GM12874 (cell line): Measurements from ENCODE around the gene SORL1.

Source experiments
- CTCF ChIP-seq: IDR thresholded peaks from 2 replicates; pipeline ENCODE4 v1.5.1; 2011; ENCODE audit warnings: low read depth, mild to moderate bottlenecking, control low read depth, low read length, moderate library complexity; ENCODE audit not compliant: insufficient read depth

SORL1 gene, protein sequence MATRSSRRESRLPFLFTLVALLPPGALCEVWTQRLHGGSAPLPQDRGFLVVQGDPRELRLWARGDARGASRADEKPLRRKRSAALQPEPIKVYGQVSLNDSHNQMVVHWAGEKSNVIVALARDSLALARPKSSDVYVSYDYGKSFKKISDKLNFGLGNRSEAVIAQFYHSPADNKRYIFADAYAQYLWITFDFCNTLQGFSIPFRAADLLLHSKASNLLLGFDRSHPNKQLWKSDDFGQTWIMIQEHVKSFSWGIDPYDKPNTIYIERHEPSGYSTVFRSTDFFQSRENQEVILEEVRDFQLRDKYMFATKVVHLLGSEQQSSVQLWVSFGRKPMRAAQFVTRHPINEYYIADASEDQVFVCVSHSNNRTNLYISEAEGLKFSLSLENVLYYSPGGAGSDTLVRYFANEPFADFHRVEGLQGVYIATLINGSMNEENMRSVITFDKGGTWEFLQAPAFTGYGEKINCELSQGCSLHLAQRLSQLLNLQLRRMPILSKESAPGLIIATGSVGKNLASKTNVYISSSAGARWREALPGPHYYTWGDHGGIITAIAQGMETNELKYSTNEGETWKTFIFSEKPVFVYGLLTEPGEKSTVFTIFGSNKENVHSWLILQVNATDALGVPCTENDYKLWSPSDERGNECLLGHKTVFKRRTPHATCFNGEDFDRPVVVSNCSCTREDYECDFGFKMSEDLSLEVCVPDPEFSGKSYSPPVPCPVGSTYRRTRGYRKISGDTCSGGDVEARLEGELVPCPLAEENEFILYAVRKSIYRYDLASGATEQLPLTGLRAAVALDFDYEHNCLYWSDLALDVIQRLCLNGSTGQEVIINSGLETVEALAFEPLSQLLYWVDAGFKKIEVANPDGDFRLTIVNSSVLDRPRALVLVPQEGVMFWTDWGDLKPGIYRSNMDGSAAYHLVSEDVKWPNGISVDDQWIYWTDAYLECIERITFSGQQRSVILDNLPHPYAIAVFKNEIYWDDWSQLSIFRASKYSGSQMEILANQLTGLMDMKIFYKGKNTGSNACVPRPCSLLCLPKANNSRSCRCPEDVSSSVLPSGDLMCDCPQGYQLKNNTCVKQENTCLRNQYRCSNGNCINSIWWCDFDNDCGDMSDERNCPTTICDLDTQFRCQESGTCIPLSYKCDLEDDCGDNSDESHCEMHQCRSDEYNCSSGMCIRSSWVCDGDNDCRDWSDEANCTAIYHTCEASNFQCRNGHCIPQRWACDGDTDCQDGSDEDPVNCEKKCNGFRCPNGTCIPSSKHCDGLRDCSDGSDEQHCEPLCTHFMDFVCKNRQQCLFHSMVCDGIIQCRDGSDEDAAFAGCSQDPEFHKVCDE (N-terminal part only)

GRCh38 chr11:121451986-121452608 is at the start of gene SORL1:
Gene SORL1 (plus strand): TSS chr11:121452314. CDS start chr11:121452332, 18 bp downstream.
- TF ChIP-seq CTCF: peak; percentile 84

GRCh38 chr11:121405646-121406045 is 46.5 kb upstream of the SORL1 start:
- TF ChIP-seq CTCF: no peak

GRCh38 chr11:121406291-121406690 is 45.8 kb upstream of the SORL1 start:
- TF ChIP-seq CTCF: no peak

GRCh38 chr11:121408830-121409229 is 43.3 kb upstream of the SORL1 start:
- TF ChIP-seq CTCF: no peak

DNA sequence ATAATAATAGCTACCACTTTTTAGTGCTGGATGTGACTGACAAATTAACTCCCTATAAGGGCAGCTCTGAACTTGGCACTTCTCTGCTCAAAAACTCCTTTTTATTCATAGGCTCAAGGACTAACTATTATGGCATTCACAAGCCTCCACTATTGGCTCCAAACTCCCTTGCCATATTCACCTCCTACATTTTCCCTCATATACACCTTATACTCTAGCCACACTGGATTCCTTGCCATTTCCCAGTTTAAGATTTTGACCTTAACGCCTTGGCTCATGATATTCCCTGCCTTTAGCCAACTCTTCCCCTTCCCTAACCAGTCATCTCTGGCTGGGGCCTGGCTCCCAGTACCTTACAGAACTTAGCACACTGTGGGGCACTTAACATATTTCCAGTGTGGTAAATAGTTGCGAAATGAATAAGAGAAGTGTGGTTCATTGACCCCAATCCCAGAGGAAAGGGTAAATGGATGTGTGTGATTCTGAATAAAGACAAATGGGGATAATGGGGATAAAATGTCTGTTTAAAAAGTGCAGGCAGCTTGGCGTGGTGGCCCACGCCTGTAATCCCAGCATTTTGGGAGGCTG is 40.0 kb upstream of the SORL1 start:
- no peak for TF ChIP-seq CTCF

DNA sequence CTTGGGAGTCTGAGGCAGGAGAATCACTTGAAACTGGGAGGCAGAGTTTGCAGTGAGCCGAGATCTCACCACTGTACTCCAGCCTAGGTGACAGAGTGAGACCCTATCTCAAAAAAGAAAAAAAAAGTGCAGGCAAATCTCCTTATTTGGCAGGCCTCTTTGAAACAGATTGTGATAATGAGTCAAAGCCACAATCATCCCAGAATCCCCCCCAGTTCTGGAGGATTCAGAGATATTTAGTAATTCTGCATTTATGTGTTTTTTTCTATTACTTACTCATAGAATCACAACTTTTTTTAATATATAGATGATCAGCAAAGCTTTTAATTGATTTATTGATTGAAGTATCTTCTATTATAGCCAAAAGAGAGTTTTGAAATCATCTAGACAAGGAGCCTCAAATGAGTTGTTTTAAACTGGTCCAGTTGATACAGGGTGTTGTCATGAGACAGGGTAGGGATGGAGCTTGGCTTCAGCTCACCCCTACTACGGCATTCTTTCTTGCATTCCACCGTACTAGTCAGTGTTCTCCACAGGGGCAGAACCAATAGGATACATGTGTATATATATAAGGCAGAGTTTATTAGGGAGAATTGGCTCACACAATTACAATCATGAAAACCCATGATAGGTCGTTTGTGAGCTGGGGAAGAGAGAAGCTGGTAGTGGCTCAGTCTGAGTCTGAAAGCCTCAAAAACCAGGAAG is 39.3 kb upstream of the SORL1 start:
- no peak for TF ChIP-seq CTCF
